Breast epithelium (tissue), 4 donors: ENCODE results near the gene NPEPPS. TPM values are rescaled to one million over a fixed set of nuclear protein-coding genes. Genes with fewer than 3 reads are reported as not detected.
A peak's percentile ranks its signal among the peaks of the same experiment; 100 is the strongest.
"Not testable (repeated sequence)": the region's sequence is repeated elsewhere in the genome, so short reads cannot be mapped to it uniquely, and the experiment has no call there.

ENCODE experiments used
- DNase-seq, 2 donors: peaks; one replicate each; pipeline ENCODE4 v3.0.0-alpha.2; 2019; ENCODE audit warnings: low spot score in 2 of 2
- H3K27ac ChIP-seq, 2 donors: fragments of 200-600 bp; sonication (generic) in 1 of 2; one replicate each; pipeline ENCODE4 v1.5.1; 2016 to 2019; ENCODE audit warnings: mild to moderate bottlenecking in 1 of 2
- H3K27me3 ChIP-seq, 2 donors: fragments of 200-600 bp; sonication (generic) in 1 of 2; one replicate each; pipeline versions ENCODE4 v1.5.1 to v1.6.0; 2017 to 2019; ENCODE audit warnings: control low read depth in 1 of 2, mild to moderate bottlenecking in 1 of 2
- H3K36me3 ChIP-seq: fragments of 200-600 bp; one replicate; pipeline ENCODE4 v1.5.1; 2019
- H3K4me1 ChIP-seq, 2 donors: fragments of 200-600 bp; sonication (generic); one replicate each; pipeline ENCODE4 v1.5.1; 2016 to 2019; ENCODE audit warnings: control low read depth in 1 of 2
- H3K4me3 ChIP-seq, 3 donors: fragments of 200-600 bp; sonication (generic); 1 replicate in 2 of 3; 2 replicates in 1 of 3; pipeline ENCODE4 v1.5.1; 2016 to 2019; ENCODE audit warnings: mild to moderate bottlenecking in 3 of 3, moderate library complexity in 2 of 3
- H3K9me3 ChIP-seq, 2 donors: fragments of 200-600 bp; sonication (generic) in 1 of 2; one replicate each; pipeline ENCODE4 v1.5.1; 2016 to 2019; ENCODE audit warnings: control low read depth in 1 of 2
- intact Hi-C: fragments of 100-400 bp; cut with DNase I; formaldehyde crosslinking; loops from one replicate; pipeline ENCODE4 v1.15.1; 2023; ENCODE audit warnings: low total_unique reads
- total RNA-seq, 3 donors: library from RNA; depleted of rRNA; stranded (reverse); fragments of >200 nt; gene quantifications; one replicate each; pipeline ENCODE4 v1.1.0, GENCODE V29; 2016

NPEPPS gene
- total RNA-seq, 3 donors from 2014 or later, result 106 to 130 (median 117) TPM

GRCh38 chr17:47521434-47521833 is 9.5 kb upstream of the NPEPPS start:
- H3K4me1 ChIP-seq, H3K27ac ChIP-seq: not testable (repeated sequence)

GRCh38 chr17:47522341-47522740 is 8.6 kb upstream of the NPEPPS start:
- H3K27me3 ChIP-seq, H3K9me3 ChIP-seq, DNase-seq, H3K4me3 ChIP-seq, H3K4me1 ChIP-seq, intact Hi-C loops, H3K27ac ChIP-seq, H3K36me3 ChIP-seq: not testable (repeated sequence)

More at GRCh38 chr17:47521434-47521833, 9.5 kb upstream of the NPEPPS start:
- H3K36me3 ChIP-seq, H3K9me3 ChIP-seq, DNase-seq, intact Hi-C loops, H3K4me3 ChIP-seq, H3K27me3 ChIP-seq: not testable (repeated sequence)

- not testable (repeated sequence) for DNase-seq
Measured at GRCh38 chr17:47531233-47531820, 419 bp downstream of the NPEPPS start.

GRCh38 chr17:47539085-47539484 is 8.2 kb downstream of the NPEPPS start:
- H3K27ac ChIP-seq, H3K4me1 ChIP-seq, intact Hi-C loops: not testable (repeated sequence)

More at GRCh38 chr17:47531233-47531820, 419 bp downstream of the NPEPPS start:
- H3K9me3 ChIP-seq, H3K4me1 ChIP-seq, H3K27me3 ChIP-seq, H3K36me3 ChIP-seq, intact Hi-C loops: not testable (repeated sequence)
- Histone ChIP-seq H3K27ac (peak overlapping the region; percentile 90 to 96), H3K4me3 (peak overlapping the region; percentile 57 to 90 (median 66))

GRCh38 chr17:47541676-47542075 is 10.8 kb downstream of the NPEPPS start:
- H3K27ac ChIP-seq, H3K4me1 ChIP-seq, H3K9me3 ChIP-seq, H3K36me3 ChIP-seq, H3K27me3 ChIP-seq, H3K4me3 ChIP-seq, DNase-seq, intact Hi-C loops: not testable (repeated sequence)

More at GRCh38 chr17:47539085-47539484, 8.2 kb downstream of the NPEPPS start:
- not testable (repeated sequence) for H3K36me3 ChIP-seq, H3K27me3 ChIP-seq, DNase-seq, H3K9me3 ChIP-seq, H3K4me3 ChIP-seq

- H3K9me3 ChIP-seq, DNase-seq, H3K27me3 ChIP-seq, H3K4me3 ChIP-seq, H3K4me1 ChIP-seq, intact Hi-C loops, H3K27ac ChIP-seq, H3K36me3 ChIP-seq: not testable (repeated sequence)
Measured at GRCh38 chr17:47544327-47544726, 13.4 kb downstream of the NPEPPS start.

GRCh38 chr17:47554733-47555132 is 23.8 kb downstream of the NPEPPS start:
- H3K9me3 ChIP-seq, H3K4me1 ChIP-seq, intact Hi-C loops, H3K4me3 ChIP-seq, H3K27ac ChIP-seq, H3K36me3 ChIP-seq, DNase-seq, H3K27me3 ChIP-seq: not testable (repeated sequence)

- DNase-seq, H3K36me3 ChIP-seq, H3K27ac ChIP-seq, H3K4me1 ChIP-seq, H3K4me3 ChIP-seq, H3K9me3 ChIP-seq, intact Hi-C loops, H3K27me3 ChIP-seq: not testable (repeated sequence)
Measured at GRCh38 chr17:47556108-47556507, 25.2 kb downstream of the NPEPPS start.

GRCh38 chr17:47560517-47561043 is 29.7 kb downstream of the NPEPPS start:
- H3K9me3 ChIP-seq, H3K4me1 ChIP-seq, H3K4me3 ChIP-seq, H3K27me3 ChIP-seq, H3K27ac ChIP-seq, H3K36me3 ChIP-seq, DNase-seq, intact Hi-C loops: not testable (repeated sequence)

- DNase-seq, H3K36me3 ChIP-seq, H3K4me1 ChIP-seq, intact Hi-C loops, H3K27ac ChIP-seq, H3K27me3 ChIP-seq, H3K9me3 ChIP-seq, H3K4me3 ChIP-seq: not testable (repeated sequence)
Measured at GRCh38 chr17:47561698-47562405, 30.9 kb downstream of the NPEPPS start.

GRCh38 chr17:47562406-47562705 is 31.4 kb downstream of the NPEPPS start:
- H3K4me3 ChIP-seq, H3K4me1 ChIP-seq, H3K27me3 ChIP-seq, H3K36me3 ChIP-seq, H3K27ac ChIP-seq, H3K9me3 ChIP-seq, intact Hi-C loops, DNase-seq: not testable (repeated sequence)

GRCh38 chr17:47567261-47567660 is 36.4 kb downstream of the NPEPPS start:
- DNase-seq, H3K27ac ChIP-seq, intact Hi-C loops, H3K4me1 ChIP-seq, H3K9me3 ChIP-seq, H3K36me3 ChIP-seq, H3K4me3 ChIP-seq, H3K27me3 ChIP-seq: not testable (repeated sequence)

GRCh38 chr17:47572561-47572960 is 41.7 kb downstream of the NPEPPS start:
- H3K4me1 ChIP-seq, H3K4me3 ChIP-seq, H3K27ac ChIP-seq, H3K27me3 ChIP-seq, H3K9me3 ChIP-seq, intact Hi-C loops, DNase-seq, H3K36me3 ChIP-seq: not testable (repeated sequence)

GRCh38 chr17:47582416-47582815 is 51.5 kb downstream of the NPEPPS start:
- H3K27me3 ChIP-seq, H3K9me3 ChIP-seq, H3K4me3 ChIP-seq, intact Hi-C loops, H3K36me3 ChIP-seq, H3K4me1 ChIP-seq, H3K27ac ChIP-seq, DNase-seq: not testable (repeated sequence)
